Ishikawa (cell line): ENCODE data around the gene LHPP.

ENCODE experiments used
- CREB1 ChIP-seq: IDR thresholded peaks from 2 replicates; pipeline ENCODE4 v1.6.1; 2012; ENCODE audit warnings: low read depth
- FOXM1 ChIP-seq: IDR thresholded peaks from 2 replicates; pipeline ENCODE4 v1.6.1; 2012; ENCODE audit warnings: low read depth, borderline replicate concordance
- NFIC ChIP-seq: IDR thresholded peaks from 2 replicates; pipeline ENCODE4 v1.6.1; 2012
- RAD21 ChIP-seq: IDR thresholded peaks from 2 replicates; pipeline ENCODE4 v1.6.1; 2012; ENCODE audit warnings: low read depth
- TAF1 ChIP-seq: IDR thresholded peaks from 2 replicates; pipeline ENCODE4 v1.6.1; 2012; ENCODE audit warnings: low read depth, mild to moderate bottlenecking
- ZBTB7A ChIP-seq: IDR thresholded peaks from 2 replicates; pipeline ENCODE4 v1.6.1; 2012; ENCODE audit warnings: low read depth
- TF ChIP-seq, protein P1 (sequence below): IDR thresholded peaks from 2 replicates; pipeline ENCODE4 v1.6.1; 2012; ENCODE audit warnings: low read depth, mild to moderate bottlenecking
- TF ChIP-seq, protein P2 (sequence below): IDR thresholded peaks from 2 replicates; pipeline ENCODE4 v1.6.1; 2012

- TF ChIP-seq NFIC (no peak), RAD21 (no peak), ZBTB7A (no peak), CREB1 (no peak), TAF1 (no peak), FOXM1 (no peak)
- TF ChIP-seq, protein P1, sequence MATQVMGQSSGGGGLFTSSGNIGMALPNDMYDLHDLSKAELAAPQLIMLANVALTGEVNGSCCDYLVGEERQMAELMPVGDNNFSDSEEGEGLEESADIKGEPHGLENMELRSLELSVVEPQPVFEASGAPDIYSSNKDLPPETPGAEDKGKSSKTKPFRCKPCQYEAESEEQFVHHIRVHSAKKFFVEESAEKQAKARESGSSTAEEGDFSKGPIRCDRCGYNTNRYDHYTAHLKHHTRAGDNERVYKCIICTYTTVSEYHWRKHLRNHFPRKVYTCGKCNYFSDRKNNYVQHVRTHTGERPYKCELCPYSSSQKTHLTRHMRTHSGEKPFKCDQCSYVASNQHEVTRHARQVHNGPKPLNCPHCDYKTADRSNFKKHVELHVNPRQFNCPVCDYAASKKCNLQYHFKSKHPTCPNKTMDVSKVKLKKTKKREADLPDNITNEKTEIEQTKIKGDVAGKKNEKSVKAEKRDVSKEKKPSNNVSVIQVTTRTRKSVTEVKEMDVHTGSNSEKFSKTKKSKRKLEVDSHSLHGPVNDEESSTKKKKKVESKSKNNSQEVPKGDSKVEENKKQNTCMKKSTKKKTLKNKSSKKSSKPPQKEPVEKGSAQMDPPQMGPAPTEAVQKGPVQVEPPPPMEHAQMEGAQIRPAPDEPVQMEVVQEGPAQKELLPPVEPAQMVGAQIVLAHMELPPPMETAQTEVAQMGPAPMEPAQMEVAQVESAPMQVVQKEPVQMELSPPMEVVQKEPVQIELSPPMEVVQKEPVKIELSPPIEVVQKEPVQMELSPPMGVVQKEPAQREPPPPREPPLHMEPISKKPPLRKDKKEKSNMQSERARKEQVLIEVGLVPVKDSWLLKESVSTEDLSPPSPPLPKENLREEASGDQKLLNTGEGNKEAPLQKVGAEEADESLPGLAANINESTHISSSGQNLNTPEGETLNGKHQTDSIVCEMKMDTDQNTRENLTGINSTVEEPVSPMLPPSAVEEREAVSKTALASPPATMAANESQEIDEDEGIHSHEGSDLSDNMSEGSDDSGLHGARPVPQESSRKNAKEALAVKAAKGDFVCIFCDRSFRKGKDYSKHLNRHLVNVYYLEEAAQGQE = no peak
- TF ChIP-seq, protein P2, sequence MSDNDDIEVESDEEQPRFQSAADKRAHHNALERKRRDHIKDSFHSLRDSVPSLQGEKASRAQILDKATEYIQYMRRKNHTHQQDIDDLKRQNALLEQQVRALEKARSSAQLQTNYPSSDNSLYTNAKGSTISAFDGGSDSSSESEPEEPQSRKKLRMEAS = no peak
Observed at GRCh38 chr10:124422742-124423141, 38.9 kb upstream of the LHPP start.
